Erythroblast (primary cell): Measurements from ENCODE around the gene STK10.

Source experiments
- GATA1 ChIP-seq: IDR thresholded peaks from 2 replicates; pipeline ENCODE4 v1.6.1; 2011; ENCODE audit warnings: low read depth, mild to moderate bottlenecking, control low read depth, low read length, moderate library complexity
- POLR2A ChIP-seq: IDR thresholded peaks from 2 replicates; pipeline ENCODE4 v1.6.1; 2011; ENCODE audit warnings: mild to moderate bottlenecking, low read length

- TF ChIP-seq POLR2A (no peak), GATA1 (no peak)
These were observed 92.4 kb downstream of the STK10 start for GRCh38 chr5:172095368-172096206.
